Urothelium cell line (cell line): ENCODE measurements around the gene PNMT.
"Not testable (repeated sequence)": the region's sequence is repeated elsewhere in the genome, so short reads cannot be mapped to it uniquely, and the experiment has no call there.

ENCODE experiments used
- DNase-seq: peaks from one replicate; pipeline ENCODE4 v3.0.0; 2011; ENCODE audit warnings: low spot score, mixed read lengths
- FAIRE-seq: peaks from 2 replicates; lab custom pipeline; 2011; peaks lifted over from hg19 to GRCh38; lab: Jason Lieb, UNC

Gene PNMT

DNA sequence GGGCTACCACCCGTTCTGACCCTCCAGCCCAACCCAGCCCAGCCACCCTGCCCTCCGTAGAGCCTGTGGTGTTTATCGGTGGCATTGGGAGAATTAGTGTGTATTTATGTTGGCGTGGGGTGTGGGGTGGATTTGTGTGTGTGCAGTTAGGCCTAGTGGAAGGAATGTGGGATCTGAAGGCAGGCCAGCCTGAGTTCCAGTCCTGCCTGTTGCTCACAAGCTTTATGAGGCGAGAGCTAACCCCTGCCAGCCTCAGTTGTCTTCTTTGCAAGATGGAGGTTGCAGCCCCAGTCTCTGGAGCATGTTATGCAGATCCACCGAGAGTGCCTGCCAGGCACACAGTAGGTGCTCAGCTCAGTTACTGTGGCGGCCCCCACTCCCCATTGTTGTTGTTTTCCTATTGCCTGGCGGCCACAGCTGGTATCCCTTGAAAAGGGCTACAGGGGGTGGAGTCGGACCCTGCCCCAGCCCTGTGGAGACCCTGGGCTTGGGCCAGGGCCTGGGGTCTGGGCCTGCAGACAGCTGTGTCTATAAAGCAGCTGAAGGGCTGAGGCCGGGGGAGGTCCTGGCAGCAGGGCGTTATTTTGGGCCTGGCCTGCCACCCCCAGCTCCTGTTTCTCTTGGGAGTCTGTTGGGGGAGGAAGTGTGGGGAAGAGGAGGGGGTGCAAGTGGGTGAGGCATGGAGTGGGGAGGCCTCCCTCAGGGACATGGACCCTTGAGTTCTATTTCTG is 36.7 kb downstream of the PNMT start:
- DNase-seq: no peak
- no peak for FAIRE-seq

DNA sequence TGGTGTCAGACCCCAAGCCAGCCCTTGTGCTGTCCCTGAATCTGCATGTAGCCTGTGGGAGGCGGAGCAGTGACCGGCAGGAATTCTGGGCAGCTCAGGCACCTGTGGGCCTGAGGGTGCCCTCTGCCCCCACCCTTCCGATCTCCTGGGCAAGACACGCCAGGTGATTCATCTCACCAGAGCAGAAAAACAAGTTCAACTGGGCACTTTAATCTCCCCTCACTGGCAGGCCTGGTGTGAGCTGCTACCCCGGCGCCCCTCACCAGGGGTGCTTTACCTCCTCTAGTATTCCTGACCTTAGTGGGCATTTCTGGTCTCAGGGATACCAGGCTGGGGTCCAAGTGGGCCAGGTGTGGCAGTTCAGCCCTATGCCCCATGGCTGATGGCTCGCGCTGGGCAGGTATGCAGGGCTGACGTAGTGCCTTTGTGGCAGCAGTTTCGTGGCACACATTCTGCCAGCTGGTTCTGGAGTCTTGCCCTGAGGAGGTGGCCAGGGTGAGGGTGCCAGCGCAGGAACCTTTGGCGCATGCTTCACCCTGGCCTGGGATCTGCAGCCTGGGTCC is 37.6 kb downstream of the PNMT start:
- DNase-seq (no peak), FAIRE-seq (no peak)

DNA sequence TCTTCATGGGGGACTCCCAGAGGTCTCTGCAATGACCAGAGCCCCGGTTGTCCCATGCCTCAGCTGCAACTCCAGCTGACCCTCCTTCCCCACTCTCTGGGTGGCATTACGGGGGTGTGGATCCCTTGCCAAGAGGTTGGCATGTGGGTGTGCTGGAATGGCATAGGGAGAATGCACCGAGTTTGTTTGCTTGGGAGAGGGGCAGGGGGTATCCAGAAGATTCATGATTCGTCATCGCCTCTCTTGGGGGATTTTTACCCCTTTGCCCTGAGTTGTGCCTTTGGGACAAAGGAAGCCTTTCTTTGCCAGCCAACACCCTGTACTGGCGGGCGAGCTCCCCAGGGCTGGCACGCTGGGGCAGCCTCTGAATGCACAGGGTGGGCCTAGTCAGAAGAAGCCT is 38.1 kb downstream of the PNMT start:
- DNase-seq: no peak
- FAIRE-seq: no peak

DNA sequence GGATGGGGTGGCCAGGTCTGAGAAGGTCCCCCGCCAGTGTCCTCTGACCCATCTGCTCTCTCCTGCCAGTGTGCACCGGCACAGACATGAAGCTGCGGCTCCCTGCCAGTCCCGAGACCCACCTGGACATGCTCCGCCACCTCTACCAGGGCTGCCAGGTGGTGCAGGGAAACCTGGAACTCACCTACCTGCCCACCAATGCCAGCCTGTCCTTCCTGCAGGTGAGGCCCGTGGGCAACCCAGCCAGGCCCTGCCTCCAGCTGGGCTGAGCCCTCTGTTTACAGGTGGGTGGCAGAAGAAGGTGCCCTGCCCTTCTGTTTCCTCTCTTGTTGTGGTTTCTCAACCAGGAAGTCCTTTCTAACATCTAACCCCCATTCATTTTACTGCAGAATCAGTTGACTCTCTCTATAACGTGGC is 38.7 kb downstream of the PNMT start:
- no peak for FAIRE-seq
- no peak for DNase-seq

DNA sequence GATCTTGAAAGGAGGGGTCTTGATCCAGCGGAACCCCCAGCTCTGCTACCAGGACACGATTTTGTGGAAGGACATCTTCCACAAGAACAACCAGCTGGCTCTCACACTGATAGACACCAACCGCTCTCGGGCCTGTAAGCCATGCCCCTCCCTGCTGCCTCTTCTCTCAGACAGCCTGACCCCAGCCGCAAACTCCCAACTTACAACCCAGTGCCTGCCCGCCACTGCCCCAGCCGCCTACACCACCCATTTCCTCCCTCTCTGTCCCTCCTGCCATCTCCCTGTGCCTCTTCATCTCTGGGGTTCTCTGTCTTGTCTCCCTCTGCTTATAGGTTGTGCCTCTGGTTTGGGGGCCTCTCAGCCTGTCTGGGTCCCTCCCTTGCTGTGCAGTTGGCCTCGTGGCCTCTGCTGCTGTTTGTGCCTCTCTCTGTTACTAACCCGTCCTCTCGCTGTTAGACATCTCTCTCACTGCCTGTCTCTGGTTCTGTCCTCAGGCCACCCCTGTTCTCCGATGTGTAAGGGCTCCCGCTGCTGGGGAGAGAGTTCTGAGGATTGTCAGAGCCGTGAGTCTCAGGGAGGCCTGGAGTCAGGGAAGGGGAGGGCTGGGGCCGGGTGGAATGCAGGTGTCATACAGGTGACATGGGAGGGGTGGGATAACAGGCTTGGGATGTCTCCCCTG is 41.2 kb downstream of the PNMT start:
- FAIRE-seq (no peak), DNase-seq (no peak)

DNA sequence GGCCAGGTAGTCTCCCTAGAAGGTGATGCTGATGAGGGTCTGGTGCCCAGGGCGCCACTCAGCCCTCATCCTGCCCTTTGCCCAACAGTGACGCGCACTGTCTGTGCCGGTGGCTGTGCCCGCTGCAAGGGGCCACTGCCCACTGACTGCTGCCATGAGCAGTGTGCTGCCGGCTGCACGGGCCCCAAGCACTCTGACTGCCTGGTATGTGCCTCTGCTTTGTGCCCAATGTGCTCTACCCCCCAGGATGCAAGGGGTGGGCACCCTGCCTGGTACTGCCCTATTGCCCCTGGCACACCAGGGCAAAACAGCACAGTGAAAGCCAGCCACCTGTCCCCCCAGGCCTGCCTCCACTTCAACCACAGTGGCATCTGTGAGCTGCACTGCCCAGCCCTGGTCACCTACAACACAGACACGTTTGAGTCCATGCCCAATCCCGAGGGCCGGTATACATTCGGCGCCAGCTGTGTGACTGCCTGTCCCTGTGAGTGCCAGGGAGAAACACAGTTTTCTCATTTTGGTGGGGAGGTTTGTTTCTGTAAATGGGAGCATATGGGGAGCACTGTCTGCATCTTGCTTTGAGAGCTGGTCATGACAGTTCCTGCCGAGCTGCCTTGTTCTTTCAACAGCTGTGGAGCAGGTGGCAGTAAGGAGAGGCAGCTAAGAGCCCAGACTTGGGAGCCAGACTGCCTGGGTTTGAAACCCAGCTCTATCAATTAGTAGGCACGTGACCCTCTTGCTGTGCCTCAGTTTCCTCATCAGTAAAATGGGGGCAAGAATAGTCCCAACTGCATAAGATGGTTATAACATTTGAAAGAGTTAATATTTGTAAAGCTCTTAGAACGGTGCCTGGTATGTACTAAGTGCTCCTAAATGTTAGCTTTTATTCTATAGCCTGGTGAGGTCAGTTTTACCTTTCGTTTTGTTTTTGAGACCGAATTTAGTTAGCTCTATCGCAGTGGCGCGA is 42.0 kb downstream of the PNMT start:
- DNase-seq: no peak
- no peak for FAIRE-seq

DNA sequence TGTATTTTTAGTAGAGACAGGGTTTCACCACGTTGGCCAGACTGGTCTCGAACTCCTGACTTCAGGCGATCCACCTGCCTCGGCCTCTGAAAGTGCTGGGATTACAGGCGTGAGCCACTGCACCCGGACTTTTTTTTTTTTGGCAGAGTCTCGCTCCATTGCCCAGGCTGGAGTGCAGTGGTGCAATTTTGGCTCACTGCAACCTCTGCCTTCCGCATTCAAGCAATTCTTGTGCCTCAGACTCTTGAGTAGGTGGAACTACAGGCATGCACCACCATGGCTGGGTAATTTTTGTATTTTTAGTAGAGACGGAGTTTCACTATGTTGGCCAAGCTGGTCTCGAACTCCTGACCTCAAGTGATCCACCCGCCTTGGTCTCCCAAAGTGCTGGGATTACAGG is 42.8 kb downstream of the PNMT start:
- FAIRE-seq, DNase-seq: not testable (repeated sequence)

DNA sequence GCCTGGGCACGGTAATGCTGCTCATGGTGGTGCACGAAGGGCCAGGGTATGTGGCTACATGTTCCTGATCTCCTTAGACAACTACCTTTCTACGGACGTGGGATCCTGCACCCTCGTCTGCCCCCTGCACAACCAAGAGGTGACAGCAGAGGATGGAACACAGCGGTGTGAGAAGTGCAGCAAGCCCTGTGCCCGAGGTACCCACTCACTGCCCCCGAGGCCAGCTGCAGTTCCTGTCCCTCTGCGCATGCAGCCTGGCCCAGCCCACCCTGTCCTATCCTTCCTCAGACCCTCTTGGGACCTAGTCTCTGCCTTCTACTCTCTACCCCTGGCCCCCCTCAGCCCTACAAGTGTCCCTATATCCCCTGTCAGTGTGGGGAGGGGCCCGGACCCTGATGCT is 43.6 kb downstream of the PNMT start:
- FAIRE-seq: no peak
- DNase-seq: no peak

DNA sequence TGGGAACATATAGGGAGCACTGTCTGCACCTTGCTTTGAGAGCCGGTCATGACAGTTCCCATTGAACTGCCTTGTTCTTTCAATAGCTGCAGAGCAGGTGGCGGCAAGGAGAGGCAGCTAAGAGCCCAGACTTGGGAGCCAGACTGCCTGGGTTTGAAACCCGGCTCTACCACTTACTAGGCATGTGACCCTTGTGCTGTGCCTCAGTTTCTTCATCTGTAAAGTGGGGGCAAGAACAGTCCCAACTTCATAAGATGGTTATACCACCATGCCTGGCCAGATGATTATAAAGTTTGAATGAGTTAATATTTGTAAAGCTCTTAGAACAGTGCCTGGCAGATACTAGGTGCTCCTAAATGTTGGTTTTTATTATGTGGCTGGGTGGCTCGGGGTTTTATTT is 46.0 kb downstream of the PNMT start:
- FAIRE-seq: no peak

DNA sequence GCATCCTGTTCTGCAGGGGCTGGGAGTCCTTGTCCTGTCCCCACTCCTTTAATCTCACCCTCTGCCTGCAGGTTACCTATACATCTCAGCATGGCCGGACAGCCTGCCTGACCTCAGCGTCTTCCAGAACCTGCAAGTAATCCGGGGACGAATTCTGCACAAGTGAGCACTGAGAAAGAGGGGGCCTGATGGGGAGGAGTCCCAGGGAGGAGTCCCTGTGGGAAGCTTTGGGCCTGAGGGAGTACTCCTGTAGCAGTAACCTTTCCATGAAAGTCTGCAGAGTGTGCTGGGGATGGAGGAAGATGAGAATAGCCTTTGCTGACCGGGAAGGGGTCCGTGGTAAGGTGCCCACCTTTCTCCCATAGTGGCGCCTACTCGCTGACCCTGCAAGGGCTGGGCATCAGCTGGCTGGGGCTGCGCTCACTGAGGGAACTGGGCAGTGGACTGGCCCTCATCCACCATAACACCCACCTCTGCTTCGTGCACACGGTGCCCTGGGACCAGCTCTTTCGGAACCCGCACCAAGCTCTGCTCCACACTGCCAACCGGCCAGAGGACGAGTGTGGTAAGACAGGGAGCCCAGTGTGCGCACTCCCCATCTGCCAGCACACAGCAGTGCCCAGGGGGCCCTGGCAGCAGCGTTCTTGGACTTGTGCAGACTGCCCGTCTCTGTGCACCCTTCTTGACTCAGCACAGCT is 47.3 kb downstream of the PNMT start:
- DNase-seq (no peak), FAIRE-seq (no peak)

More for the DNA sequence above, 46.0 kb downstream of the PNMT start:
- no peak for DNase-seq

DNA sequence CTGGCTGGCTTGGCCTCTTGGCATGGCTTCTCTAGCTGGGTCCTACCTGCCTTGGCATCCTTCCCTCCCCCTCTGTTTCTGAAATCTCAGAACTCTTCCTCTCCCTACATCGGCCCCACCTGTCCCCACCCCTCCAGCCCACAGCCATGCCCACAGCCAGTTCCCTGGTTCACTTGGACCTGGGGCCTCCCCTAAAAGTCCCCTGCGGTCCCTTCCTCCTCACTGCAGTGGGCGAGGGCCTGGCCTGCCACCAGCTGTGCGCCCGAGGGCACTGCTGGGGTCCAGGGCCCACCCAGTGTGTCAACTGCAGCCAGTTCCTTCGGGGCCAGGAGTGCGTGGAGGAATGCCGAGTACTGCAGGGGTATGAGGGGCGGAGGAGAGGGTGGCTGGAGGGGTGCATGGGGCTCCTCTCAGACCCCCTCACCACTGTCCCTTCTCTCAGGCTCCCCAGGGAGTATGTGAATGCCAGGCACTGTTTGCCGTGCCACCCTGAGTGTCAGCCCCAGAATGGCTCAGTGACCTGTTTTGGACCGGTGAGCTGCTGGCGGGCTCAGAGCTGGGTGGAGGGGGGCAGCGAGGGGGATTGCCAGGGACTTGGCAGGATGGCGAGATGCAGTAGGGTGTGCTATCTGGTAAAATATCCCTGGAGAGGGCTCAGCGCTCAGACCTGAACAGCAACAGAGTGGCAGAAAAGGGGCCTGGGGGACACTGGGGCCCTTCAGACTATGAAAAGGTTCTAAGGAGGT is 48.0 kb downstream of the PNMT start:
- DNase-seq: no peak
- no peak for FAIRE-seq

DNA sequence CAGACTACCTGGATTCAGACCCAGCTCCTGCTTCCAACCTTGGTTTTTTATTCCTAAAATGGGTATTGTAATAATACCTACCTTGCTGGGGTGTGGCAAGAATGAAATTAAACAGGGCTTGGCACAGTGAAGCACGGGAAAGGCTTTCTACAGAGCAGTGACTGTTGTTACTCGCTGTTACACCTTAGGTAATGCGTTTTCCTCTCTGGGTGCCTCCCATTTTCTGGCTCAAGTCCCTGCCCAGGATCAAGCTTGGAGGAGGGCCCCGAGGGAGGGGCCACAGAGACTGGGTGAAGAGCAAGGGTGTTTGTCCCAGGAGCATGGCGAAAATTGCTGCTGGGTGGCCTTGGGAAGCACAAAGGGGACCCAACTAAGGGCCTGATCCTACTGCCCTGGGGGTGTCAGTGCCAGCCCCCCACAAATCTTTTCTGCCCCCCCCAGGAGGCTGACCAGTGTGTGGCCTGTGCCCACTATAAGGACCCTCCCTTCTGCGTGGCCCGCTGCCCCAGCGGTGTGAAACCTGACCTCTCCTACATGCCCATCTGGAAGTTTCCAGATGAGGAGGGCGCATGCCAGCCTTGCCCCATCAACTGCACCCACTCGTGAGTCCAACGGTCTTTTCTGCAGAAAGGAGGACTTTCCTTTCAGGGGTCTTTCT is 48.8 kb downstream of the PNMT start:
- FAIRE-seq: no peak
- DNase-seq: no peak

DNA sequence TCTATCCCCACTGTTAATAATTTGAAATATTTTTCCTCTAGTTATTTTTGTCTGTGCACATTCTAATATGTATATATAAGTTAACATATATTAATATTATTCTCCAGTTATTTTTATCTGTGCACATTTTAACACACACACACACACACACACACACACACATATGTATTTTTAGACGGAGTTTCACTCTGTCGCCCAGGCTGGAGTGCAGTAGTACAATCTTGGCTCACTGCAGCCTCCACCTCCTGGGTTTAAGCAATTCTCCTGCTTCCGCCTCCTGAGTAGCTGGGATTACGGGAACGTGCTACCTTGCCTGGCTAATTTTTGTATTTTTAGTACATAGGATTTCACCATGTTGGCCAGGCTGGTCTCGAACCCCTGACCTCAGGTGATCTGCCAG is 49.4 kb downstream of the PNMT start:
- no peak for DNase-seq
- no peak for FAIRE-seq

DNA sequence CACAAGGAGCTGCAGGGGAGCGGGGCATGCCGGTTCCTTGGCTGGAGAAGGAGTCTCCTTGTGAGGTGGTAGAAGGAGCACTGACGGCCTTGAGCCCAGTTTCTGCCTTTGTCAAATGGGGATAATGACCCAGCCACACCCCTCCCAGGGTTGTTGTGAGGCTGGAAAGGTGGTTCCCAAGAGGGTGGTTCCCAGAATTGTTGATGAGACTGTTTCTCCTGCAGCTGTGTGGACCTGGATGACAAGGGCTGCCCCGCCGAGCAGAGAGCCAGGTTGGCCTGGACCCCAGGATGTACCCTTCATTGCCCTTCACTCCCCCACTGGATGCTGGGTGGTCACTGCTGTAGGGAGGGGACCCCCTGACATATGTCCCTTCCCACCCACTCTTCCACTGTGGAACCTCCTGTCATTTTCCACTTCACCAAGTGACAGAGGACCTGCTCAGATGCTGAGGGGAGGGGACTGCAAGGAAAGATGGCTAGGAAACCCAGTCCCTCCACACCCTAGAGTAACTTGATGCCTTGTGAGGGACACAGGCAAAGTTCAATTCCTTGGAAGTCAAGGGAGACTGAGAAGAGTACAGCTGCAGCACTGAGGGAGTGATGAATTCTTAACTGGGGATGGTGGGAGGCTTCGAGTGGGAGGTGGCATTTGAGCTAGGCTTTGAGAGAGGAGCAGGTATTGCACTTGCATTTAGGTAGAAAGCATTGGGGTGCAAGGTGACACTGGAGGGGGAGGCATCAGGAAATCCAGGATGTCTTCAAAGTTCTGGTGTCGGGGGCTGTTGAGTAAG is 51.5 kb downstream of the PNMT start:
- FAIRE-seq (no peak), DNase-seq (no peak)
